ENCODE data around the gene PDGFD. TPM values are rescaled to one million over a fixed set of nuclear protein-coding genes. Genes with fewer than 3 reads are reported as not detected.

The PDGFD gene
- total RNA-seq, 1 experiment from 2014 or later = 2.6 TPM

GRCh38 chr11:104148074-104148473 lies 15.9 kb downstream of the PDGFD start:
- CTCF ChIA-PET = interaction anchor here (1.2 to 1.3 kb wide), 2 partner anchors 15 to 466 kb away, joined by 4 to 5 read pairs; no protein-coding TSS in a partner anchor
- H3K27ac Mint-ChIP-seq = no peak overlapping the region
- no peak overlapping the region for H3K4me3 Mint-ChIP-seq
- DNase-seq (ENCODE audit: low spot score) = no peak
- peaks cover 9% of the 10 kb centered on the region for H3K9me3 Mint-ChIP-seq
- POLR2A ChIA-PET = no interaction called here
- no peak for ATAC-seq
- H3K4me1 Mint-ChIP-seq = peaks cover 7% of the 10 kb centered on the region
- H3K27me3 Mint-ChIP-seq (ENCODE audit: low read depth) = no peaks in the 10 kb centered on the region
- no peak for TF ChIP-seq ATF2 (CRISPR knock-in tag; IDR thresholded peaks at IDR 0.05; ENCODE audit: borderline replicate concordance, low read depth)
- TF ChIP-seq ATF1 (CRISPR knock-in tag; IDR thresholded peaks at IDR 0.05) = no peak
- H3K36me3 Mint-ChIP-seq = peaks cover 6% of the 10 kb centered on the region; the same call in 1 of the 2 replicates

DNA sequence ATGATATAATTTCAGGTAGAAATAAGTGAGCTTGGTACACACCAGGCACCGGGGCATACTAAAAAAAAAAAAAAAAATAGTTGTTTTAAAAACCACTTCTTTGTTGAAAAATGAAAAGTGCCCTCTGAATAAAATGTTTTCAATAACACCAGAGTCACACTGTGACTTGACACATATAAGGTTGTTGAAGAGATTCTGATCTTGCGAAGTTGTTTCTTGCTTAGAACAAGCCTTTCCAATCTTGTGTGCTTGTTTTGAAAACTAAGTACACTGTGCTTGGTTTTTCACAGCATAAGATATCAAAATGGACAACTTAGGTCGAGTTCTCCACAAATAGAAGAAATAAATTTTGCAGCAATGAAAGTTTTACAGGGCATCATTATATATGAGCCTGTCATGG lies 17.0 kb downstream of the PDGFD start:
- no peak for ATAC-seq
- no peak for DNase-seq (ENCODE audit: low spot score)
- TF ChIP-seq TCF7 (CRISPR knock-in tag; IDR thresholded peaks at IDR 0.05; ENCODE audit: low read depth) (no peak), JAZF1 (CRISPR knock-in tag; IDR thresholded peaks at IDR 0.05) (no peak), MYBL2 (CRISPR knock-in tag; IDR thresholded peaks at IDR 0.05) (no peak), GRHL2 (CRISPR knock-in tag; IDR thresholded peaks at IDR 0.05; ENCODE audit: insufficient replicate concordance, severe bottlenecking) (no peak), USF1 (CRISPR knock-in tag; IDR thresholded peaks at IDR 0.05) (no peak), KAT7 (CRISPR knock-in tag; IDR thresholded peaks at IDR 0.05; ENCODE audit: borderline replicate concordance) (no peak), SOX15 (CRISPR knock-in tag; IDR thresholded peaks at IDR 0.05) (no peak), MXD4 (CRISPR knock-in tag; IDR thresholded peaks at IDR 0.05; ENCODE audit: borderline replicate concordance) (no peak), NFE2L1 (CRISPR knock-in tag; IDR thresholded peaks at IDR 0.05) (no peak), SMAD4 (CRISPR knock-in tag; IDR thresholded peaks at IDR 0.05) (no peak)
- TF ChIP-seq, protein P1, sequence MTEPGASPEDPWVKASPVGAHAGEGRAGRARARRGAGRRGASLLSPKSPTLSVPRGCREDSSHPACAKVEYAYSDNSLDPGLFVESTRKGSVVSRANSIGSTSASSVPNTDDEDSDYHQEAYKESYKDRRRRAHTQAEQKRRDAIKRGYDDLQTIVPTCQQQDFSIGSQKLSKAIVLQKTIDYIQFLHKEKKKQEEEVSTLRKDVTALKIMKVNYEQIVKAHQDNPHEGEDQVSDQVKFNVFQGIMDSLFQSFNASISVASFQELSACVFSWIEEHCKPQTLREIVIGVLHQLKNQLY (CRISPR knock-in tag; IDR thresholded peaks at IDR 0.05) = no peak
- TF ChIP-seq, protein P2, sequence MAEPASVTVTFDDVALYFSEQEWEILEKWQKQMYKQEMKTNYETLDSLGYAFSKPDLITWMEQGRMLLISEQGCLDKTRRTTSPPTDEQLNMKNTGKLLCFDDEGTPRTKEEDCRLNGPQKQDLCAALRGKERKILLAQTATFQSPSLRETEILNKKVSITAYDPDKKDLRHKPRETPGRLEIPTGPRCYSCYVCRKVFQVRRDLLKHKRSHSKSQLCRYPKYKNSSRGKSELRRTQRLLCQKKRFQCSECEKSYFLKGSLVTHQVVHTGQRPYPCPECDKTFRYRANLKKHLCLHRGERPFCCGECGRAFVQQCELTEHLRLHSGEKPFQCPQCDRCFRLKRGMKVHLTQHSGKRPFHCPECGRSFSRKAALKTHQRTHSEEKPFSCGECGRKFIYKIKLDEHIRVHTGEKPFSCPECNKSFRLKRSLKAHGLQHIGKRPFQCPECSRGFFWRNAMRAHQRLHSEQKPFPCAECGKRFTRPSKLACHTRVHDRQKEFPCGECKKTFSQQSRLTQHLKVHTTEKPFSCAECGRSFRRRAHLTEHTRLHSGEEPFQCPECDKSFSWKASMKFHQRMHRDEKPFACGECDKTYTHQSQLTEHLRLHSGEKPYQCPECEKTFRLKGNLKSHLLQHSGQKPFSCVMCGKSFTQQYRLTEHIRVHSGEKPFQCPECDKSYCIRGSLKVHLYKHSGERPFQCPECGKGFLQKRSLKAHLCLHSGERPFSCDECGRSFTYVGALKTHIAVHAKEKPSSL (CRISPR knock-in tag; conservative IDR thresholded peaks at IDR 0.05) = no peak
- TF ChIP-seq, protein P3, sequence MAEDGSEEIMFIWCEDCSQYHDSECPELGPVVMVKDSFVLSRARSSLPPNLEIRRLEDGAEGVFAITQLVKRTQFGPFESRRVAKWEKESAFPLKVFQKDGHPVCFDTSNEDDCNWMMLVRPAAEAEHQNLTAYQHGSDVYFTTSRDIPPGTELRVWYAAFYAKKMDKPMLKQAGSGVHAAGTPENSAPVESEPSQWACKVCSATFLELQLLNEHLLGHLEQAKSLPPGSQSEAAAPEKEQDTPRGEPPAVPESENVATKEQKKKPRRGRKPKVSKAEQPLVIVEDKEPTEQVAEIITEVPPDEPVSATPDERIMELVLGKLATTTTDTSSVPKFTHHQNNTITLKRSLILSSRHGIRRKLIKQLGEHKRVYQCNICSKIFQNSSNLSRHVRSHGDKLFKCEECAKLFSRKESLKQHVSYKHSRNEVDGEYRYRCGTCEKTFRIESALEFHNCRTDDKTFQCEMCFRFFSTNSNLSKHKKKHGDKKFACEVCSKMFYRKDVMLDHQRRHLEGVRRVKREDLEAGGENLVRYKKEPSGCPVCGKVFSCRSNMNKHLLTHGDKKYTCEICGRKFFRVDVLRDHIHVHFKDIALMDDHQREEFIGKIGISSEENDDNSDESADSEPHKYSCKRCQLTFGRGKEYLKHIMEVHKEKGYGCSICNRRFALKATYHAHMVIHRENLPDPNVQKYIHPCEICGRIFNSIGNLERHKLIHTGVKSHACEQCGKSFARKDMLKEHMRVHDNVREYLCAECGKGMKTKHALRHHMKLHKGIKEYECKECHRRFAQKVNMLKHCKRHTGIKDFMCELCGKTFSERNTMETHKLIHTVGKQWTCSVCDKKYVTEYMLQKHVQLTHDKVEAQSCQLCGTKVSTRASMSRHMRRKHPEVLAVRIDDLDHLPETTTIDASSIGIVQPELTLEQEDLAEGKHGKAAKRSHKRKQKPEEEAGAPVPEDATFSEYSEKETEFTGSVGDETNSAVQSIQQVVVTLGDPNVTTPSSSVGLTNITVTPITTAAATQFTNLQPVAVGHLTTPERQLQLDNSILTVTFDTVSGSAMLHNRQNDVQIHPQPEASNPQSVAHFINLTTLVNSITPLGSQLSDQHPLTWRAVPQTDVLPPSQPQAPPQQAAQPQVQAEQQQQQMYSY (CRISPR knock-in tag; IDR thresholded peaks at IDR 0.05) = no peak
- TF ChIP-seq, protein P4, sequence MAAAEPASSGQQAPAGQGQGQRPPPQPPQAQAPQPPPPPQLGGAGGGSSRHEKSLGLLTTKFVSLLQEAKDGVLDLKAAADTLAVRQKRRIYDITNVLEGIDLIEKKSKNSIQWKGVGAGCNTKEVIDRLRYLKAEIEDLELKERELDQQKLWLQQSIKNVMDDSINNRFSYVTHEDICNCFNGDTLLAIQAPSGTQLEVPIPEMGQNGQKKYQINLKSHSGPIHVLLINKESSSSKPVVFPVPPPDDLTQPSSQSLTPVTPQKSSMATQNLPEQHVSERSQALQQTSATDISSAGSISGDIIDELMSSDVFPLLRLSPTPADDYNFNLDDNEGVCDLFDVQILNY (CRISPR knock-in tag; IDR thresholded peaks at IDR 0.05) = no peak
- TF ChIP-seq, protein P5, sequence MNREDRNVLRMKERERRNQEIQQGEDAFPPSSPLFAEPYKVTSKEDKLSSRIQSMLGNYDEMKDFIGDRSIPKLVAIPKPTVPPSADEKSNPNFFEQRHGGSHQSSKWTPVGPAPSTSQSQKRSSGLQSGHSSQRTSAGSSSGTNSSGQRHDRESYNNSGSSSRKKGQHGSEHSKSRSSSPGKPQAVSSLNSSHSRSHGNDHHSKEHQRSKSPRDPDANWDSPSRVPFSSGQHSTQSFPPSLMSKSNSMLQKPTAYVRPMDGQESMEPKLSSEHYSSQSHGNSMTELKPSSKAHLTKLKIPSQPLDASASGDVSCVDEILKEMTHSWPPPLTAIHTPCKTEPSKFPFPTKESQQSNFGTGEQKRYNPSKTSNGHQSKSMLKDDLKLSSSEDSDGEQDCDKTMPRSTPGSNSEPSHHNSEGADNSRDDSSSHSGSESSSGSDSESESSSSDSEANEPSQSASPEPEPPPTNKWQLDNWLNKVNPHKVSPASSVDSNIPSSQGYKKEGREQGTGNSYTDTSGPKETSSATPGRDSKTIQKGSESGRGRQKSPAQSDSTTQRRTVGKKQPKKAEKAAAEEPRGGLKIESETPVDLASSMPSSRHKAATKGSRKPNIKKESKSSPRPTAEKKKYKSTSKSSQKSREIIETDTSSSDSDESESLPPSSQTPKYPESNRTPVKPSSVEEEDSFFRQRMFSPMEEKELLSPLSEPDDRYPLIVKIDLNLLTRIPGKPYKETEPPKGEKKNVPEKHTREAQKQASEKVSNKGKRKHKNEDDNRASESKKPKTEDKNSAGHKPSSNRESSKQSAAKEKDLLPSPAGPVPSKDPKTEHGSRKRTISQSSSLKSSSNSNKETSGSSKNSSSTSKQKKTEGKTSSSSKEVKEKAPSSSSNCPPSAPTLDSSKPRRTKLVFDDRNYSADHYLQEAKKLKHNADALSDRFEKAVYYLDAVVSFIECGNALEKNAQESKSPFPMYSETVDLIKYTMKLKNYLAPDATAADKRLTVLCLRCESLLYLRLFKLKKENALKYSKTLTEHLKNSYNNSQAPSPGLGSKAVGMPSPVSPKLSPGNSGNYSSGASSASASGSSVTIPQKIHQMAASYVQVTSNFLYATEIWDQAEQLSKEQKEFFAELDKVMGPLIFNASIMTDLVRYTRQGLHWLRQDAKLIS (CRISPR knock-in tag; IDR thresholded peaks at IDR 0.05; ENCODE audit: borderline replicate concordance) = no peak
- Mint-ChIP-seq H3K4me3 (no peak overlapping the region), H3K4me1 (peaks cover 7% of the 10 kb centered on the region), H3K27ac (no peak overlapping the region), H3K27me3 (ENCODE audit: low read depth) (no peaks in the 10 kb centered on the region), H3K36me3 (peaks cover 6% of the 10 kb centered on the region; the same call in 1 of the 2 replicates), H3K9me3 (peaks cover 9% of the 10 kb centered on the region)
- CTCF ChIA-PET = interaction anchor here (0.7 to 1.0 kb wide), 2 partner anchors 18 to 464 kb away, joined by 3 read pairs; partner anchors contain the start of gene PDGFD
- POLR2A ChIA-PET = no interaction called here

All from WTC11 (cell line).